HG03439 (cell line): ENCODE measurements around the gene LSM5.
A peak's percentile ranks its signal among the peaks of the same experiment; 100 is the strongest.
"Not testable (repeated sequence)": the region's sequence is repeated elsewhere in the genome, so short reads cannot be mapped to it uniquely, and the experiment has no call there.

Experiments used
- ATAC-seq: cut with Tn5 transposase; IDR thresholded peaks from one replicate; pipeline ENCODE4 v1.9.1; 2021; ENCODE audit warnings: mild to moderate bottlenecking, moderate library complexity; ENCODE audit not compliant: unreplicated experiment

Gene LSM5

DNA sequence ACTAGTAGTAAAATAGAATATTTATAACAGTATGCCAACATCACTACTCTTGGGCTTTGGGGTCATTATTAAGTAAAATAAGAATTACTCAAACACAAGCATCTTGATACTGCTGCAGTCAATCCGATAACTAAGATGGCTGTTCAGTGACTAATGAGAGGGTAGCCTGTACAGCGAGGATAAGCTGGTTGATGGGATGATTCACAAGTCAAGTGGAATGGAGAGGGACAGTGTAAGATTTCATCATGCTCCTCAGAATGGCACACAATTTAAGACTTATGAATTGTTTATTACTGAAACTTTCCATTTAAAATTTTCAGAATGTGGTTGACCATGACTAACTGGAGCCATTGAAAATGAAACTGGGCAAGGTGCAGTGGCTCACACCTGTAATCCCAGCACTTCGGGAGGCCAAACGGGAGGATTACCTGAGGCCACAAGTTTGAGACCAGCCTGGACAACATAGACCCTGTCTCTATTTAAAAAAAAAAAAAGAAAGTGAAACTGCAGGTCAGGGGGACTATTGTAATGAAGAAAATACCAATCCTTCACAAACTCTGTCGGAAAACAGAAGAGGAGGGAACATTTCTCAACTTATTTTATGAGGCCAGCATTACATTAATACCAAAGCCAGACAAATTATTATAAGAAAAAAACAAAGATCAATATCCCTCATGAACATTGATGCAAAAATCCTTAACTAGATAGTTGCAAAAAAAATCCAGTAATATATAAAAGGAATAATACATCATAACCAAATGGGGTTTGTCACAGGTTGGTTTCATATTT lies 16.3 kb upstream of the LSM5 start:
- ATAC-seq = no peak

DNA sequence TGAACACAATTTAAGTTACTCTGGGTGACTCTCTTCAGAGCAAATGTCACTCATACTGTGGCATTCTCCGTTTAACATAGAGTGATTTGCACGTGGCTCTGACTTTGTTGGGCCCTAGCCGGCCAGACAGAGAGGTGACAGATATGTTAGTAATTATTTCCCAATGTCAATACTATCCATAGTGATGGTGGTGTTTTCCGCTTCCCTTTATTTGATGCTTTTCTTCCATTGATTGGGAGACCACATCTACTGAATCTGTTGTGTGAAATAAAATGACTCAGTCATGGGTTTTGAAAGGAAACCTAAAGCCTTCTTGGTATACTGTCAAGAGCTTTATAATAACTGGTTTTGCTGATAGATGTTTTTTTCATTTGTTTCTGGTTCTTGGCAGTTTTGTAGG lies 12.5 kb upstream of the LSM5 start:
- ATAC-seq = no peak

DNA sequence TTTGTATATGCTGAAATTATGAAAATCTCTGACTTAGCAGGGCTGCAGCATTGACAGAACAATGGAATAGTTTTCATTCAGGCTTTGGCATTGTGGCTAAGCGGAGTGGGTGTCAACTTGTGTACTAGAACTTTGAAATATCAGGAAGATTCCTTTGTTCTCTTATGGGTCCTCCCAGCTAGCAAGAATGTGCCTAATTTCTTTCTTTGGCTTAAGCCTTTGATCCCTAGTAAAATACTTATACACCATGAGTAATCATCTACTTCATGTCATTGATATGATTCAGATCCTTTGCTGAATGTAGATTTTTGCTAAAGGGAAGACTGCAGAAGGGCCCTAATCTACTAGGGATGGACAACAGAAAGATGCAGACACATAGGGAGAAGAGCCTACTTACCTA lies 11.3 kb upstream of the LSM5 start:
- no peak for ATAC-seq

- ATAC-seq = peak; percentile 57
Observed at GRCh38 chr7:32500922-32501341, 10.8 kb upstream of the LSM5 start.

DNA sequence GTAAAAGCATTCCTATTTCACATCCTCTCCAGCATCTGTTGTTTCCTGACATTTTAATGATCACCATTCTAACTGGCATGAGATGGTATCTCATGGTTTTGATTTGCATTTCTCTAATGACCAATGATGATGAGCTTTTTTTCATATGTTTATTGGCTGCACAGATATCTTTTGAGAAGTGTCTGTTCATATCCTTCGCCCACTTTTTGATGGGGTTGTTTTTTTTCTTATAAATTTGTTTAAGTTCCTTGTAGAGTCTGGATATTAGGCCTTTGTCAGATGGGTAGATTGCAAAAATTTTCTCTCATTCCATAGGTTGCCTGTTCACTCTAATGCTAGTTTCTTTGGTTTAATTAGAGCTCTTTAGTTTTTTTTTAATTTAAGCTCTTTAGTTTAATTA lies 10.0 kb upstream of the LSM5 start:
- ATAC-seq = not testable (repeated sequence)

GRCh38 chr7:32499755-32500154 lies 9.6 kb upstream of the LSM5 start:
- not testable (repeated sequence) for ATAC-seq

GRCh38 chr7:32496052-32496813 lies 6.1 kb upstream of the LSM5 start:
- no peak for ATAC-seq

GRCh38 chr7:32495298-32496051 lies 5.3 kb upstream of the LSM5 start, which contains the start of gene AVL9:
Gene AVL9, plus strand, starts transcription at chr7:32495489. Its CDS starts 221 bp downstream, at chr7:32495710.
- ATAC-seq = peak; percentile 94

DNA sequence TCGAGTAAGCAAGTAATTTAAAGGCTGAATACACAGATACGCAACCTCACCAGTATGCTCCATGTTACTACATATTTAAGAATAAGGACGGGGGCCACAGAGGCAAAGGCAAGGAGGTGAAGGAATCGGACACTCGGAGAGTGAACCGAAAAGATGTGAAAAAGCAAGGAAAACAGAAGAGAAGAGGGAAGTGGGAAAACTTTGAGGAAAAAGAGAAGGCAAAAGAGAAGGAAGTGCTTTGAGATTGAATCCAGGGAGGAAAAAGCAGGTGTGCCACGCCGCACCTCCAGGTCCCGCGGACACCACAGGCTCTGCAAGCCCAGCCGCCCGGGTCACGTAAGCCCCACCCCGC lies 4.7 kb upstream of the LSM5 start:
- ATAC-seq = peak; percentile 7

GRCh38 chr7:32489788-32490126 lies 423 bp downstream of the LSM5 start:
- peak; percentile 21 for ATAC-seq

DNA sequence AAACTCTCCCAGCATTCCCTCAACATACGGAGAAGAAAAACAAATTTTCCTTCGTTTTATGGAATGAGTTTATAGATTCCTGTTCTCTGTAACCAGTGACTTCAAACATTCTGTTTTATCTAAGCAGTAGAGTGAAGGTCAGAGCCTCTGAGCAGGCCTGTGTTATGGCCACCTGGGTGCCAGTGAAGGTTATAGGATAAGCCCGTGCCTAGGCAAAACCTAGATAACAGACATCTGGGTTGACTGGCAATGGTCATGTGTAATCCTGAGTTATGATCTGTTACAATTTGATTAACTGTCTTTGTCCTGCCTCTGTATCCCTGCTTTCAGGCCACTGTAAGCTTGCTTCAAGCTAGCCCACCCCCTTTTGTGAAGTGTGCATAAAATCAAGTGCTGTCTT lies 8.3 kb downstream of the LSM5 start:
- ATAC-seq = no peak

DNA sequence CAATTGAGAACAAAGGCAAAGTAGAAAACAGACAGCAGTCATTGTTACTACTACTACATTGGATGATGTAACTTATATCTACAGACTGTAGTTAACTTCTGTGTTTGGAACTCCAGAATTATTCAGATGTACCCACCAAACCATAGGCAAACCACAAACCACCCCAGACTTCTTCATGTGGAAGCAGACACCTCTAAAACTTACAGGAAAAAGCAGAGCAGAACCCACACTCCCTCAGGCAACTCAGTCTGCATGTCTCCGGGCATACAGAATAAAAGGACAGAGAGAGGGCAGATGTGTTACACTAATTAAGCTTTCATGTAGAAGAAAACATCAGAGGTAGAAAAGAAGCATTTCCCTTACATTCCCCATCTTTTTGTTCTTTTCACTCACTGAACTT lies 9.0 kb downstream of the LSM5 start:
- no peak for ATAC-seq

DNA sequence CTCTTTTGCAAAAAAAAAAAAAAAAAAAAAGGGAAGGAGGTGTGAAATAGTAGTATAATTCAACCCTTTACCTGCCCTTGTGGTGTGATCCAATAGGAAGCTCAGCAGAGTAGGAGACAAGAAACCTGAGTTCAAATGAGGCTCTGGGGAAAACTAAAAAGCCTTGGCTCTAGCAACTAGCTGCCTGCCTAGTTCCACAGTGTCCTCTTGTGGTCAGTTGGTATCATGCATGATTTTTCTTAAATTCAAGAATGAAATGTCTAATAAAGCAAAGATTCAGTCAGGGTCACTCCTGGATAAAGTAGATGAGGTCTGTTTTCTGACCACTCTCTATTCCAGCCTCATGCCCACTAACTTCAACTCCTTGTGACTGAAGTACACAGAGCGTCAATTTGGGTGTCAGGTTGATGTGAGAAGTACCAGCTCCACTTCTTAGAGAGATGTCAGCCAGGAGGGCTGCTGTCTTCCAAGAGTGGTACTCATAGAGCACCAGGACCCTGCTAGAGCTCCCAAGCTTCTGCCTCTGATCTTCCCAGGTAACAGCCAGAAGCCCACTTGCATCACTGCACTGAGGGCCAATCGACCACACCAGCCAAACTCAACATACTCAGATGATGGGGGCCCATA lies 10.5 kb downstream of the LSM5 start:
- ATAC-seq = no peak

DNA sequence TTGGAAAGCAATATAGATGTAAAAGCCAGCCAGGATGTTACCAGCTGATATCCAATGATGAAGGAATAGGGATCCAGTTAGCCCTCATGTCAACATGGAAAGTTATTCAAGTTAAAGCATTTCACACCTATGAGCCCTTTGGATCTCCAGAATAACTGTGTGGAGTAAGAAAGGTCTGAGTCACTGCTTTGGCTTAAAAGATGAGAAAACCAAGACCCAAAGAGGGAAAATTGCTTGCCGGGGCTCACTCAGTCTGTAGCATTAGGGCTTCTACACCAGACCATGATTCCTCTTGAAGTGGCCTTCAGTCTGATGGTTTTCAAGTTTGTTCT lies 12.6 kb downstream of the LSM5 start:
- ATAC-seq = no peak

GRCh38 chr7:32476816-32477648 lies 13.1 kb downstream of the LSM5 start:
- no peak for ATAC-seq

DNA sequence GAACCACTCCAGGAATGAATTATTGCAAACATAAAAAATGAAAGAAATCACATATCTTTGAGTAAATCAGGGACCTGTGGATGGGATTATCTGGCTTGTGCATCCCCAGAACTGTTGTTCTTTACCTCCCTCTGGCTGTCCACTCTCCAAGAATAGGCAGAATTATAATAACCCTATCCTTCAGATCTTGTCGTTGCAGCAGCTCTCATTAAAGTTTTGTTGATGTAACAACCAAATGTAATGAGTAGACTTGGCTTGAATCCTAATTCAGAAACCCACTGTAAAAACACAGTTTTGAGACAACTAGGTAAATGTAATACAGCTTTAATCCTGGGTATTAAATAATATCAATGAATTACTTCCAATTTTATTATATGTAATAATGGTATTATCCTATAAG lies 16.2 kb downstream of the LSM5 start:
- no peak for ATAC-seq

- ATAC-seq = no peak
Observed at GRCh38 chr7:32472015-32472414, 18.2 kb downstream of the LSM5 start.

DNA sequence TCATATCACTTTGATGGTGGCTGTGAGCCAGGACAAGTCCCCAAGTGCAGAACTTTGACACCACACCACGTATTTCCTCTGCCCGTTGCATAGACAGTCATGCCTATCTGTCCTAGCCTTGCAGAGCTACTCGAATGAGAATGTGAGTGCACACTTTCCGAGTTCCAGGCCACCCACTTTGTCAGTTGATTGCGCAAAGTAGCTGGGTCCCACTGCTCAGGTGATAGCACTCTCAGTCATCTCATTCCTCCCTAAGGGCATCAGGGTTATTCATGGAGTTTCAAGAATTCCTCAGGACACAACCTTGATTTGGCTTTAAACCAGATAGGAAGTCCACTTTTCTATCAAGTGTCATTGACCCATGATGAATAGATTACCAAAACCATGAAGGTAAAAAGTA lies 19.3 kb downstream of the LSM5 start:
- no peak for ATAC-seq

GRCh38 chr7:32470004-32470403 lies 20.2 kb downstream of the LSM5 start:
- not testable (repeated sequence) for ATAC-seq

DNA sequence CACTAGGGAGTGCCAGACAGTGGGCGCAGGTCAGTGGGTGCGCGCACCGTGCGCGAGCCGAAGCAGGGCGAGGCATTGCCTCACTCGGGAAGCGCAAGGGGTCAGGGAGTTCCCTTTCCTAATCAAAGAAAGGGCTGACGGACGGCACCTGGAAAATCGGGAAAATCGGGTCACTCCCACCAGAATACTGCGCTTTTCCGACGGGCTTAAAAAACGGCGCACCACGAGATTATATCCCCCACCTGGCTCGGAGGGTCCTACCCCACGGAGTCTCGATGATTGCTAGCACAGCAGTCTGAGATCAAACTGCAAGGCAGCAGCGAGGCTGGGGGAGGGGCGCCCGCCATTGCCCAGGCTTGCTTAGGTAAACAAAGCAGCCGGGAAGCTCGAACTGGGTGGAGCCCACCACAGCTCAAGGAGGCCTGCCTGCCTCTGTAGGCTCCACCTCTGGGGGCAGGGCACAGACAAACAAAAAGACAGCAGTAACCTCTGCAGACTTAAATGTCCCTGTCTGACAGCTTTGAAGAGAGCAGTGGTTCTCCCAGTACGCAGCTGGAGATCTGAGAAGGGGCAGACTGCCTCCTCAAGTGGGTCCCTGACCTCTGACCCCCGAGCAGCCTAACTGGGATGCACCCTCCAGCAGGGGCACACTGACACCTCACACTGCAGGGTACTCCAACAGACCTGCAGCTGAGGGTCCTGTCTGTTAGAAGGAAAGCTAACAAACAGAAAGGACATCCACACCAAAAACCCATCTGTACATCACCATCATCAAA lies 25.4 kb downstream of the LSM5 start:
- ATAC-seq = not testable (repeated sequence)
